CD1c-positive myeloid dendritic cell (primary cell): ENCODE data around the gene OSBPL2.

Experiments used
- DNase-seq: peaks from one replicate; pipeline ENCODE4 v3.0.0-alpha.2; 2016; ENCODE audit errors: extremely low spot score

OSBPL2 gene

DNA sequence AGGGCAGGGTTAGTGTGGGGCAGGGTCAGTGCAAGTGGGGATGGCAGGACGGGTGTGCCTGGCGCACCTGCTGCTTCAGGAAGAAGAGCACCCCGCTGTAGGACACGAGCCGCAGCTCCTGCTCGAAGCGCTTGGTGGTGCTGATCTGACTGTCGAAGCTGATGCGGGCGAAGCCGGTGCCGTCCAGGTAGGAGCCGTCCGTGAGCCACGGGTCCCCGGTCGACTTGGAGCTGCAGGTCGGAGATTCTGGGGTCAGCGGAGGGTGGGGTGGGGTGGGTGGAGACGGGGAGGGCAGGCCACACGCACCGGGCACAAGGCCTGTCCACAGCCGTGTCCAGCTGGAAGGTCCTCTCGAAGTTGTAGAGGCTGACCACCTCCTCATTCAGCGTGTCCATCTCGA, 74.7 kb downstream of the OSBPL2 start:
- DNase-seq: no peak

DNA sequence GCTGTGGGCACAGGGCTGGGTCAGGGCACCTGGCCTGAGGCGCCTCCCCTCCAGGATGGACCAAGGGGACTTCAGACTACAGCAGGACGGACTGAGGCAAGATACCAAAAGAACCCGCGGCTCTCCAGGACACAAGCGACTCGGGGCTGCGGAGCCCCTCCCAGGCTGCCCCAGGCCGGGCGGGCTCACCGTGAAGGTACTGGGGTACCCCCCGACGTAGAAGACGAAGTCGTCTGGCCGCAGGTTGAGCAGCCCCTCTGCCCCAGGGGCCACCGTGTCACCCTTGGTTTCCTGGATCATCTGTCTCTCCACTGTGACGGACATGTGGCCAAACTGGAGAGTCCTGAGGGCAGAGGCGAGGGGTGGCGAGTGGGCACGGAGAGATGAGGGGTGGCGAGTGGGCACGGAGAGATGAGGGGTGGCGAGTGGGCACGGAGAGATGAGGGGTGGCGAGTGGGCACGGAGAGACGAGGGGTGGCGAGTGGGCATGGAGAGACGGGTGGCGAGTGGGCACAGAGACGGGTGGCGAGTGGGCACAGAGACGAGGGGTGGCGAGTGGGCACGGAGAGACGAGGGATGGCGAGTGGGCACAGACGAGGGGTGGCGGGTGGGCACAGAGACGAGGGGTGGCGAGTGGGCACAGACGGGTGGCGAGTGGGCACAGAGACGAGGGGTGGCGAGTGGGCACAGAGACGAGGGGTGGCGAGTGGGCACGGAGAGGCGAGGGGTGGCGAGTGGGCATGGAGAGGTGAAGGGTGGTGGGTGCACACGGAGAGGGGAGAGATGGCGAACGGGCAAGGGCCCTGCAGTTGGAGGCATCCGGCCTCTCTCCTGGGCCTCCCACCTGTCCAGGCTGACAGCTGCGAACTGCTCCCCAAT, 75.4 kb downstream of the OSBPL2 start:
- DNase-seq: no peak

DNA sequence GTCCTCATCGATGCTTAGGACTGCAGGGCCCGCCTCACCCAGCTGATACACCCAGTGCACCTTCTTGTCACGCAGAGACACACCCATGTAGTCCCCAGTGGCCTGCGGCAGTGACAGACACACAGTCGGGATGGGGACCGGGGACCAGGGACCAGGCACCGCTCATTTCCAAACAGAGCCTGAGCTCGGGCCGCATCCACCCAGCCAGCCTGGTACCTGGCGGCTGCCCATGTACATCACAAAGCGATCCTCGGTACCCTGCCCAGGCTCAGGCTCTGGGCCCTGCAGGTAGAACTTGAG, 76.0 kb downstream of the OSBPL2 start:
- no peak for DNase-seq

- DNase-seq: no peak
These were observed 76.5 kb downstream of the OSBPL2 start for GRCh38 chr20:62314711-62315302.

GRCh38 chr20:62315773-62316172, 77.5 kb downstream of the OSBPL2 start:
- no peak for DNase-seq

GRCh38 chr20:62316331-62317166, 78.2 kb downstream of the OSBPL2 start:
- no peak for DNase-seq

DNA sequence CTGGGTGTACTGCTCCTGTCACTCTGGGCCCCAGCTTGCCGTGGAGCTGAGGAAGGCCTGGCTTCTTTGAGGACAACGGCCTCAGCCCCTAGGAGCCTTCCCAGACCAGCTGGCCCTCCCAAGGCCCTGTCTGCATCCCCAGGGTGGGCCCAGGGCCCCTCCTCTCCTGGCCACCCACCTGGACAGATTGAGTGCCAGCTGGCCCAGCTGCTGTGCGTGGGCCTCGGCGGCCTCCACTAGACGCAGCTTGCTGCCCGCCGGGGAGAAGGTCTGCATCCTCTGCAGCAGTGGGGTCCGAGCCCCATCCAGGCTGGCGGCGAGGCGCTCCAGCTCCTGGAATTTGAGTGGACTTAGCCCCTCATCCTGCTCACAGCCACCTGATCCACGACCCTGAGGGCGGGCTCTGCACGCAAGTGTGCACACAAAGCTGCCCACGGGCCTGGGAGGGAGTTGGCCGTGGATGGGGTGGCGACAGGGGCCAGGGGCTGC, 78.9 kb downstream of the OSBPL2 start:
- no peak for DNase-seq

DNA sequence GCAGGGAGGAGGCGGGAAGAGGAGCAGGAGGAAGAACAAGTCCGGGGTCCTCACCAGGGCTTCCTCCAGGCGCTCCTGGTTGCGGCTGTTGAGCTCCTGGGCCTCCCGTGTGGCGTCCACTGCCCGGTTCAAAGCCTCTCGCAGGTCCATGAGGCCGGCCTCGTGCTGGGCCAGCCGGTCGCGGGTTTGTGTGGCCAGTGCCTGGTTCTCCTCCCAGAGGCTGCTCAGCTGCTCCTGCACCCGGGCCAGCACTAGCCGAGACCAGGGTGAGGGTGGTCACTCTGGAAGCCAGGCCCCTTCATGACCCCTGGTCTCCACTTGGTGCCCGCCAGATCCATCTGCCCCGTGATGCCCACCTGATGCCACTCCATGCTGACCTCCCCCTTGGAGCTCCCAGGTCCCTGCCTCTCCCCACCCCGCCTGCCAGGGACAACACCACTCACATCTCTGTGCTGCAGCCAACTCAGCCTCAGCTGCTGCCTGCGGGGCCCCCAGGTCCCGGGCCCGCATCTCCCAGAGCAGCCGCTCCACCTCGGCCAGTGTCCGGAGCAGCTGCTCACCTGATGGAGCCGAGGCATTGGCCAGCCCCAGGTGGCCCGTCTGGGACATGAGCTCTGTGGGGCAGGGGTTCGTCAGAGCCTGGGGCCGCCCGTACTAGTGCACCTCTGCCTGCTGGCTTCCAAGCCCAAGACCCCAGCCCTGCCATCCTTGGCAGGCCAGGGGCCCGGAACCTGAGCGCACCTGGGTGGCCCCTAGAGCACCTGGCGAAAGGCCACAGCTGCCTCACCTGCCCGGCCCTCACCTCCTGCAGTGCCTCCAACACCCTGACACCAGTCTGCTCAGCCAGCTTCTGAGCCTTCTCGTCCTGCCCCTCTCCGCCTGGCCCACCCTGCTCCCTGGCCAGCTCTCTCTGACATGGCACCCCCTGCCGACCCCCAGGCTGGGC, 80.4 kb downstream of the OSBPL2 start:
- DNase-seq: no peak

DNA sequence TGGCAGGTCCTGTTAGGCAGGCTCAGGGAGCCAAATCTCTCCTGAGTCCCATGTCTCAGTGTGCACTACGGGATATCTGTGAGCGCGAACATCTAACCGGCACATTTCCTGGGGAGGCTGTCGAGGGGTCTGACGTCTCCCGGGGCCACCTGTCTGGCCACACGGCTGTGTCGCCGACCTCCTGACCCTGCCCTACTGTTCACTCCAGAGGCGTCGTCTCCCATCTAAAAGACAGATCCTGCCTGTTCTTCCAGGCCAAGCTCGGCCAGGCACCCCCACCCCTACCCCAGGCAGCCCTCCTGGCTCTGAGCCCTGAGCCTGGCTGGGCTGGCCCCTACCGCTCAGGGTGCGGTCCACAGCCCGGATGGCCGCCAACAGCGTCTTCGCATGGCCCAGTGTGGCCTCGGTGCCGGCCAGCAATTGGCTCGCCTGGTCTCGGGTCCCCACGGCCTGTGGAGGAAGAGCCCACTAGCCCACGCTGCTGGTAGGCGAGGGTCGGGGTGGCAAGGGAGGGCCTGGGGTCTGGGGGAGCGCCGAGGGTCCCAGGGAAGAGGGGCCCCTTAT, 81.1 kb downstream of the OSBPL2 start:
- no peak for DNase-seq

DNA sequence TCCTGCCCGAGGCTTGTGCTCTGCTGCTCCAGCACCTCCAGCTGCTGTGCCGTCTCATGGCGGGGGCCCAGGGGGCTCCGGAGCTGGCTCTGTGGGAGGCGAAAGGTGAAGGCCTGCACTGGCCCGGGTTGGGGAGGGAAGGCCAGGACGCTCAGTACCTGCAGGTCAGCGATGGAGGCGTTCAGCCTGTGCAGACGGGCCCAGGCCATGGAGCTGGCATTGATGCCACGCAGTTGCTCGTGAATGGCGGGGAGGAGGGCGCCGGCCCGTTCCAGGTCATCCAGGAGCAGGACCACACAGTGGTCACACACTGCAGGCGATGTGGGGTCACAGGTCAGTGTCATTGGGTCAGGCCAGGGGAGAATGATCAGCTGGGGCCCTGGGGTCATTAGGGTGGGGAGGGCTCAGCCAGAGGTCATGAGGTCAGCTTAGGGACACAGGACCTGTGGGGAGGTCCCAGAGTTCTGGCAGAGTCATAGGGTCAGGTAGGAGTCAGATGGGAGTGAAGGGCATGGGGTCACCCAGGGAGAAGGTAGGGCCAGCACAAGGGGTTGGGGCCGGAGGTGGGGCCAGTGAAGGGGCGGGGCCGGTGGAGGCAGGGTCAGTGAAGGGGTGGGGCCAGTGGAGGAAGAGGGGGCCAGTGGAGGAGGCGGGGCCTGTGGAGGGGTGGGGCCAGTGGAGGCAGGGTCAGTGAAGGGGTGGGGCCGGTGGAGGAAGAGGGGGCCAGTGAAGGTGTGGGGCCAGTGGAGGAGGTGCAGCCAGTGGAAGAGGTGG, 82.4 kb downstream of the OSBPL2 start:
- DNase-seq: no peak

DNA sequence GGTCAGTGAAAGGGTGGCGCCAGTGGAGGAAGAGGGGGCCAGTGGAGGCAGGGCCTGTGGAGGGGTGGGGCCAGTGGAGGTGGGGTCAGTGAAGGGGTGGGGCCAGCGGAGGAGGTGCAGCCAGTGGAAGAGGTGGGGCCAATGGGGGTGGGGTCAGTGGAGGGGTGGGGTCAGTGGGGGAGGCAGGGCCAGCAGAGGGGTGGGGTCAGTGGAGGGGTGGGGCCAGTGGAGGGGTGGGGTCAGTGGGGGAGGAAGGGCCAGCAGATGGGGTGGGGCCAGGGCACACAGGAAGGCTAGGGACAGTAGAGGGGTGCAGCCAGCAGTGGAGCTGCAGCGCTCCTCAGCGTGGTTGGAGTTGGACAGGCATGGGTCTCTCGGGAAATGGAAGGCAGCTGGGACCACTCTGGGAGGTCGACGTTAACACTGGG, 83.2 kb downstream of the OSBPL2 start:
- no peak for DNase-seq

DNA sequence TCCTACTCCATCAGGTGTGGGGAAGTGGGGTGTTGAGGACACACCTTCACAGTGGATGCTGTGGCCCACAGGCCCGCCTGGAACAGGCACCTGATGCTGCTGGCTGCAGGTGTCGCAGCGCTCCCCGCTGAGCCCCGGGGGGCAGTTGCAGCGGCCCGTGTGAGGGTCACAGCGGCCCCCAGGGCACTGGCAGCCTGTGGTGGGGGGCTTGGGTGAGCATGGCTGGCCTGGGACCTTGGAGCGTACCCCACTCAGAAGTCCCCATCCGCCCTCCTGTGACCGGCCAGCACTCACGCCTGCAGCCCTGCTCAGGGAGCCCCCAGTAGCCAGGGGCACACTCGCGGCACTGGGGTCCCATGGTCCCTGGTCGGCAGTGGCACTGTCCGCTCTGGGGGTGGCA, 83.7 kb downstream of the OSBPL2 start:
- DNase-seq: no peak

GRCh38 chr20:62322492-62323041, 84.2 kb downstream of the OSBPL2 start:
- no peak for DNase-seq

DNA sequence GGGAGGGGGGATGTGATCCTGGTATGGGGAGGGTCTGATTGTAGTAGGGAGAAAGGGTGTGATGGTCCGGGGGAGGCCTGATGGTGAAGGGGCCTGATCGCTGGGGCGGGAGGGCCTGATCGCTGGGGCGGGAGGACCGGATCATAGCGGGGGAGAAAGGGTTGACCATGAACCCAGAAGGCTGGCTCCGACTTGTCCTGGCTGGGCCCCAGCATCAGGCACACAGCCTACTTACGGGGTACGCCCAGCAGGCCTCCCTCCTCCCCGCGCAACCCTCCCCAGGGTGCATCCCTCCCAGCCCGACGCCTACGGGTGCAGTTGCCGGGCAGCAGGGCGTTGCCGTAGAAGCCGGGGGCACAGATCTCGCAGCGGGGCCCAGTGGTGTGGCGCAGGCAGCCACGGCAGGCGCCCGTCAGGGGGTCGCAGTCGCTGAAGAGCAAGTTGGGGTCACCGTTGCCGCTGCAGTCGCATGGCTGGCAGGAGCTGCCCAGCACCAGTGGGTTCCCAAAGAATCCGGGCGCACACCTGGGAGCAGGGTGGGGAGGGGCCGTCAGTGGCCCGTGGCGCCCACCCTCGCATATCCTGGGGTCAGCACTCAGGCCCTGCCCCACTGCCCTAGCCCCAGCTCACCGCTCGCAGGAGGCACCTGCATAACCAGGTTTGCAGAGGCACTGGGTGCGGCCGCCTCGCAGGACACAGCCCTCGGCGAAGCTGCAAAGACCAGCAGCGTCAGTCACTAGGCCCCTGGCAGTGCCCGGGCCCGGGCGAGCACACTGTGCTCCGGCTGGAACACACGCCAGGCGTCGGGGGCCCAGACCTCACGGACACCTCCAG, 85.0 kb downstream of the OSBPL2 start:
- no peak for DNase-seq

DNA sequence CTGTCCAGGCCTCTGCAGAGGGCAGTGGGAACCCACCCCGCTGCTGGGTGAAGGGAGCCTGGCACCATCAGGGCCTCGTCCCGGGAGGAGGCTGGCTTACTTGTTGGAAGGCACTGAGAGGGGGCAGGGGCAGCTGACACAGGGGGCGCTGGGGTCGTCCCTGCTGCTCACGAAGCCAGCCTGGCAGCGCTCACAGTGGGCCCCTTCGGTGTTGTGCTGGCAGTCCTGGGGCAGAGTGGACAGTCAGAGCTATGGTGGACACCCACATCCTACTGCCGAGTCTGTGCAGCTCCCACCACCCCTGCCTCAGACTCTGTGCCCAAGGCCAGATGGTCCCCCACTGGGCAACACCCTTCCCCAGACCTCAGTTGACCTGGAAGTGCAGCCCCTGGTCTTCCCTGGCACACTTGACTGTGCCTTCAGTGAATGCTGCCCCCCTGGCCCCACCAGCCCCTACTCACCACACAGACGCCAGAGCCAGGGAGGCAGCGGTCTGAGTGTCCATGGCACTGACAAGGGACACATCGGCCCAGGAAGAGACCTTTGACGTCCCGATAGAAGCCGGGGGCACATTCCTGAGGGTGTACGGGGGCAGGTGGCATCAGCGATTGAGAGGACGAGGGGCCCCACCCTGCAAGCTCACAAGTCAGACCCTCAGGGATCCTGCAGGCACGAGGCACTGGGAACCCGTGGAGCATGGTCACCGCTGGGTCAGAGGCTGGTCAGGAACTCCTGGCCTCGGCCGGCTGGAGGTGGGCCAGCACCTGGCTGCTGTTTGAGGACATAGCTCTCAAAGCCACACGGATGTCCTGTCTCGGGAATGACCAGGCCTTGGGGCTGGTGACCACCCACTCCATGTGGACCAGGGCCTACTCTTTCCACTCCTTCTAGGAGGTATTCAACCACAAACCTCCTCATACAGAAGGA, 85.9 kb downstream of the OSBPL2 start:
- no peak for DNase-seq

GRCh38 chr20:62325172-62325905, 87.0 kb downstream of the OSBPL2 start:
- DNase-seq: no peak

- DNase-seq: no peak
These were observed 88.2 kb downstream of the OSBPL2 start for GRCh38 chr20:62326559-62326958.
